Measurements from ENCODE around the gene HS1BP3. TPM values are rescaled to one million over a fixed set of nuclear protein-coding genes. Genes with fewer than 3 reads are reported as not detected.

HS1BP3 gene
- total and polyA plus RNA-seq, 2 of the 13 experiments (the other 11 are each of a cell fraction or from before 2014, with no cell fraction given): 15.2 to 22.0 TPM

DNA sequence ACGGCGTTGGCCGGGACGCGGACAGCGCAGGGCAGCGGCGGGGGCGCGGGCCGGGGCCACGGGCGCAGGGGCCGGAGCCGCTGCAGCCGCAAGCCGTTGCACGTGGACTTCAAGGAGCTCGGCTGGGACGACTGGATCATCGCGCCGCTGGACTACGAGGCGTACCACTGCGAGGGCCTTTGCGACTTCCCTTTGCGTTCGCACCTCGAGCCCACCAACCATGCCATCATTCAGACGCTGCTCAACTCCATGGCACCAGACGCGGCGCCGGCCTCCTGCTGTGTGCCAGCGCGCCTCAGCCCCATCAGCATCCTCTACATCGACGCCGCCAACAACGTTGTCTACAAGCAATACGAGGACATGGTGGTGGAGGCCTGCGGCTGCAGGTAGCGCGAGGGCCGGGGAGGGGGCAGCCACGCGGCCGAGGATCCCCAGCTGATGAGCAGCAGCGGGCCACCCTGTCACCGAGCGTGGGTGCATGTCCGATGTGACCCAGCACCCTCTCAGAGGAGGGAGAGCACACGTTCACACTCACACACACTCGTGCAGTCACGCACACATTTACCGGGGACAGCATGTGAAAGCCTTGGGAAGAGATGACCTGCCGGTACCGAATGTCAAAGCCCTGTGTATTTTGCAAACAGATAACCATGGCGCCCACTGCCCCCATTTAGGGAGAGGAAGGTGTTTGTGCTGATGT, 20.3 kb upstream of the HS1BP3 start:
- no peak for FAIRE-seq
- H3K4me2 ChIP-seq (ENCODE audit: low read depth, low read length): no peak overlapping the region
- WGBS (ENCODE audit: low lambda C conversion rate): 98% methylated on average over 53 of the region's 60 CpGs
- H3K27ac ChIP-seq (ENCODE audit: extremely low read length, insufficient read depth, low read length): no peak overlapping the region
- intact Hi-C loops (cut with micrococcal nuclease; ENCODE audit: unreplicated experiment): no loop called here
- in situ Hi-C loops (cut with HindIII; ENCODE audit: extremely low pct_ligation_motif_present, low pct_unique_long_range_greater_than_20kb): loop anchor here (25.0 kb wide), 1 partner anchor 291 kb away; no protein-coding TSS in a partner anchor
- no TSS peak for BruUV-seq (replicated peaks)
- H3K9ac ChIP-seq (ENCODE audit: insufficient read depth, low read depth, low read length): no peak overlapping the region
- no peak overlapping the region for H3K4me3 ChIP-seq (replicated peaks in 1 of 3; ENCODE audit: insufficient read depth in 1 of 3, low read depth in 2 of 3, low read length in 3 of 3)
- ChIA-PET POLR2A (no interaction called here), CTCF (ENCODE audit: low intra/inter-chr PET ratio, low total read pairs) (no interaction called here)
- DNase-seq (ENCODE audit: low spot score): no peak
- peaks cover 0 to 2% of the 10 kb centered on the region in 2 experiments; a peak in 3 of 5 replicates for H3K27me3 ChIP-seq (ENCODE audit: control insufficient read depth in 1 of 2, insufficient read depth in 2 of 2, low read length in 2 of 2)
- H3K4me1 ChIP-seq (ENCODE audit: insufficient read depth, low read length): peaks cover 43% of the 10 kb centered on the region
- no peaks in the 10 kb centered on the region for H4K20me1 ChIP-seq (ENCODE audit: insufficient read depth, low read length)
- ATAC-seq: no peak
- H3K79me2 ChIP-seq (ENCODE audit: insufficient read depth, low read length): peaks cover 17% of the 10 kb centered on the region
- H3K36me3 ChIP-seq (replicated peaks in 1 of 2; ENCODE audit: control insufficient read depth in 1 of 2, insufficient read depth in 2 of 2, low read length in 2 of 2): peaks cover 0 to 7% of the 10 kb centered on the region in 2 experiments; a peak in 2 of 5 replicates
- no peaks in the 10 kb centered on the region for H3K9me3 ChIP-seq (ENCODE audit: low read length)
- H2AFZ ChIP-seq (ENCODE audit: low read length): no peak overlapping the region
- TF ChIP-seq ZNF749 (CRISPR knock-in tag; IDR thresholded peaks at IDR 0.05; ENCODE audit: borderline replicate concordance): no peak
- TF ChIP-seq HNF4G (IDR thresholded peaks at IDR 0.05; ENCODE audit: borderline replicate concordance, low read depth, low read length): no peak
- TF ChIP-seq HNF4G (CRISPR knock-in tag; IDR thresholded peaks at IDR 0.05; ENCODE audit: borderline replicate concordance, low read depth): no peak
- TF ChIP-seq EED (CRISPR knock-in tag; IDR thresholded peaks at IDR 0.05): no peak
- TF ChIP-seq PRPF4 (IDR thresholded peaks at IDR 0.05; ENCODE audit: low read depth, low read length, poor library complexity, severe bottlenecking): no peak
- peak; percentile 53; the same call in 1 of the 2 replicates for TF ChIP-seq ZC3H13 (CRISPR knock-in tag; IDR thresholded peaks at IDR 0.05)
- TF ChIP-seq RARG (CRISPR knock-in tag; IDR thresholded peaks at IDR 0.05; ENCODE audit: low read depth): no peak
- TF ChIP-seq ZIK1 (CRISPR knock-in tag; IDR thresholded peaks at IDR 0.05; ENCODE audit: borderline replicate concordance, low read depth): no peak
- TF ChIP-seq ZNF777 (CRISPR knock-in tag; IDR thresholded peaks at IDR 0.05): no peak
- TF ChIP-seq, protein P1, sequence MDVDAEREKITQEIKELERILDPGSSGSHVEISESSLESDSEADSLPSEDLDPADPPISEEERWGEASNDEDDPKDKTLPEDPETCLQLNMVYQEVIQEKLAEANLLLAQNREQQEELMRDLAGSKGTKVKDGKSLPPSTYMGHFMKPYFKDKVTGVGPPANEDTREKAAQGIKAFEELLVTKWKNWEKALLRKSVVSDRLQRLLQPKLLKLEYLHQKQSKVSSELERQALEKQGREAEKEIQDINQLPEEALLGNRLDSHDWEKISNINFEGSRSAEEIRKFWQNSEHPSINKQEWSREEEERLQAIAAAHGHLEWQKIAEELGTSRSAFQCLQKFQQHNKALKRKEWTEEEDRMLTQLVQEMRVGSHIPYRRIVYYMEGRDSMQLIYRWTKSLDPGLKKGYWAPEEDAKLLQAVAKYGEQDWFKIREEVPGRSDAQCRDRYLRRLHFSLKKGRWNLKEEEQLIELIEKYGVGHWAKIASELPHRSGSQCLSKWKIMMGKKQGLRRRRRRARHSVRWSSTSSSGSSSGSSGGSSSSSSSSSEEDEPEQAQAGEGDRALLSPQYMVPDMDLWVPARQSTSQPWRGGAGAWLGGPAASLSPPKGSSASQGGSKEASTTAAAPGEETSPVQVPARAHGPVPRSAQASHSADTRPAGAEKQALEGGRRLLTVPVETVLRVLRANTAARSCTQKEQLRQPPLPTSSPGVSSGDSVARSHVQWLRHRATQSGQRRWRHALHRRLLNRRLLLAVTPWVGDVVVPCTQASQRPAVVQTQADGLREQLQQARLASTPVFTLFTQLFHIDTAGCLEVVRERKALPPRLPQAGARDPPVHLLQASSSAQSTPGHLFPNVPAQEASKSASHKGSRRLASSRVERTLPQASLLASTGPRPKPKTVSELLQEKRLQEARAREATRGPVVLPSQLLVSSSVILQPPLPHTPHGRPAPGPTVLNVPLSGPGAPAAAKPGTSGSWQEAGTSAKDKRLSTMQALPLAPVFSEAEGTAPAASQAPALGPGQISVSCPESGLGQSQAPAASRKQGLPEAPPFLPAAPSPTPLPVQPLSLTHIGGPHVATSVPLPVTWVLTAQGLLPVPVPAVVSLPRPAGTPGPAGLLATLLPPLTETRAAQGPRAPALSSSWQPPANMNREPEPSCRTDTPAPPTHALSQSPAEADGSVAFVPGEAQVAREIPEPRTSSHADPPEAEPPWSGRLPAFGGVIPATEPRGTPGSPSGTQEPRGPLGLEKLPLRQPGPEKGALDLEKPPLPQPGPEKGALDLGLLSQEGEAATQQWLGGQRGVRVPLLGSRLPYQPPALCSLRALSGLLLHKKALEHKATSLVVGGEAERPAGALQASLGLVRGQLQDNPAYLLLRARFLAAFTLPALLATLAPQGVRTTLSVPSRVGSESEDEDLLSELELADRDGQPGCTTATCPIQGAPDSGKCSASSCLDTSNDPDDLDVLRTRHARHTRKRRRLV (CRISPR knock-in tag; IDR thresholded peaks at IDR 0.05): no peak
- TF ChIP-seq HNRNPL (IDR thresholded peaks at IDR 0.05; ENCODE audit: low read depth, low read length): no peak
- no peak for TF ChIP-seq RFXANK (CRISPR knock-in tag; IDR thresholded peaks at IDR 0.05)
- TF ChIP-seq AGO2 (optimal IDR thresholded peaks at IDR 0.05; ENCODE audit: low read depth, low read length): peak; percentile 64
- TF ChIP-seq, protein P2, sequence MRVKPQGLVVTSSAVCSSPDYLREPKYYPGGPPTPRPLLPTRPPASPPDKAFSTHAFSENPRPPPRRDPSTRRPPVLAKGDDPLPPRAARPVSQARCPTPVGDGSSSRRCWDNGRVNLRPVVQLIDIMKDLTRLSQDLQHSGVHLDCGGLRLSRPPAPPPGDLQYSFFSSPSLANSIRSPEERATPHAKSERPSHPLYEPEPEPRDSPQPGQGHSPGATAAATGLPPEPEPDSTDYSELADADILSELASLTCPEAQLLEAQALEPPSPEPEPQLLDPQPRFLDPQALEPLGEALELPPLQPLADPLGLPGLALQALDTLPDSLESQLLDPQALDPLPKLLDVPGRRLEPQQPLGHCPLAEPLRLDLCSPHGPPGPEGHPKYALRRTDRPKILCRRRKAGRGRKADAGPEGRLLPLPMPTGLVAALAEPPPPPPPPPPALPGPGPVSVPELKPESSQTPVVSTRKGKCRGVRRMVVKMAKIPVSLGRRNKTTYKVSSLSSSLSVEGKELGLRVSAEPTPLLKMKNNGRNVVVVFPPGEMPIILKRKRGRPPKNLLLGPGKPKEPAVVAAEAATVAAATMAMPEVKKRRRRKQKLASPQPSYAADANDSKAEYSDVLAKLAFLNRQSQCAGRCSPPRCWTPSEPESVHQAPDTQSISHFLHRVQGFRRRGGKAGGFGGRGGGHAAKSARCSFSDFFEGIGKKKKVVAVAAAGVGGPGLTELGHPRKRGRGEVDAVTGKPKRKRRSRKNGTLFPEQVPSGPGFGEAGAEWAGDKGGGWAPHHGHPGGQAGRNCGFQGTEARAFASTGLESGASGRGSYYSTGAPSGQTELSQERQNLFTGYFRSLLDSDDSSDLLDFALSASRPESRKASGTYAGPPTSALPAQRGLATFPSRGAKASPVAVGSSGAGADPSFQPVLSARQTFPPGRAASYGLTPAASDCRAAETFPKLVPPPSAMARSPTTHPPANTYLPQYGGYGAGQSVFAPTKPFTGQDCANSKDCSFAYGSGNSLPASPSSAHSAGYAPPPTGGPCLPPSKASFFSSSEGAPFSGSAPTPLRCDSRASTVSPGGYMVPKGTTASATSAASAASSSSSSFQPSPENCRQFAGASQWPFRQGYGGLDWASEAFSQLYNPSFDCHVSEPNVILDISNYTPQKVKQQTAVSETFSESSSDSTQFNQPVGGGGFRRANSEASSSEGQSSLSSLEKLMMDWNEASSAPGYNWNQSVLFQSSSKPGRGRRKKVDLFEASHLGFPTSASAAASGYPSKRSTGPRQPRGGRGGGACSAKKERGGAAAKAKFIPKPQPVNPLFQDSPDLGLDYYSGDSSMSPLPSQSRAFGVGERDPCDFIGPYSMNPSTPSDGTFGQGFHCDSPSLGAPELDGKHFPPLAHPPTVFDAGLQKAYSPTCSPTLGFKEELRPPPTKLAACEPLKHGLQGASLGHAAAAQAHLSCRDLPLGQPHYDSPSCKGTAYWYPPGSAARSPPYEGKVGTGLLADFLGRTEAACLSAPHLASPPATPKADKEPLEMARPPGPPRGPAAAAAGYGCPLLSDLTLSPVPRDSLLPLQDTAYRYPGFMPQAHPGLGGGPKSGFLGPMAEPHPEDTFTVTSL (CRISPR knock-in tag; IDR thresholded peaks at IDR 0.05; ENCODE audit: borderline replicate concordance): no peak

Data from HepG2 (cell line).